ENCODE data around the gene ETV5. TPM values are rescaled to one million over a fixed set of nuclear protein-coding genes. Genes with fewer than 3 reads are reported as not detected.

ETV5 gene
- total RNA-seq, 1 experiment from 2014 or later = 65.7 TPM

DNA sequence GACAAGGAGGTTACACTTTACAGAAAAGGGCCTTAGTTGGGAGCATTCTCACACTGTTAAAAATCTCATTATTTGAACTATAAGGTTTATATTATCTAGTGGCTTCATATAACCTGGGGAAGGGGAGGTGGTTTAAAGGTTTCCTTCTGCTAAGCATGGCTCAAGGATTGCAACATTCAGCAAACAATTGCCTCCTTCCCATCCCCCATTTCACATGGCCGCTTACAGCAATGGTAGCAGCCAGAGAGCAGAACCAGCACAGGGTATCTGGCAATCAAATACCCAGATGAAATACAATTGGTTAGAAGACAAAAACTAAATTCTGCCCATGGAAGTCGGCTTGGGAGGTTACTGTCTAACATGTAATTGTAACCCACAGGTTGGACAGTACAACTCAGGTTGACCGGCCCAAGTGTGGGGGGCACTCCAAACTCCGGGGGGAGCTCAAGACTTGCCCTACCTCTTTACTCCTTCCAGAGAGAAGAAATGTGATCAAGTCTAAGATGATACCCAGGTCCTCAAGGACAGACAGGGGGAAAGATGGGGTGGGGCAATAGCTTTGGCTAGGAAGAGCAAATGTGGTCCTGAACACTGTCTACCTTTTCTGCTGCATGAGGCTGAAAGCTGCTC, 15.5 kb downstream of the ETV5 start:
- peaks cover 69% of the 10 kb centered on the region; the same call in 1 of the 2 replicates for H3K36me3 ChIP-seq (ENCODE audit: low read depth)
- ChIA-PET POLR2A (ENCODE audit: unreplicated experiment) (no interaction called here), CTCF (no interaction called here)
- peaks cover 12% of the 10 kb centered on the region; the same call in 1 of the 2 replicates for H3F3A ChIP-seq (ENCODE audit: insufficient read depth, low read depth)
- H3K79me2 ChIP-seq (ENCODE audit: low read depth) = no peaks in the 10 kb centered on the region
- H3K4me1 ChIP-seq (replicated peaks; ENCODE audit: insufficient read depth) = peaks cover 11% of the 10 kb centered on the region
- no peaks in the 10 kb centered on the region for H3K9me2 ChIP-seq (ENCODE audit: insufficient read depth)
- intact Hi-C loops (cut with micrococcal nuclease; ENCODE audit: unreplicated experiment) = no loop called here
- no peaks in the 10 kb centered on the region for H4K20me1 ChIP-seq (ENCODE audit: insufficient read depth)
- H3K4me3 ChIP-seq = no peak overlapping the region
- no TSS peak for BruUV-seq (replicated peaks)
- H3K27ac ChIP-seq = no peak overlapping the region
- H3K9me3 ChIP-seq (ENCODE audit: insufficient read depth, low read depth) = no peaks in the 10 kb centered on the region
- TF ChIP-seq EZH2 (IDR thresholded peaks at IDR 0.05; ENCODE audit: low read depth) (no peak), CTCF (conservative IDR thresholded peaks at IDR 0.05) (no peak)
- no peak for DNase-seq
- no peaks in the 10 kb centered on the region for H3K27me3 ChIP-seq (ENCODE audit: insufficient read depth, low read depth)
- no peak overlapping the region for H2AFZ ChIP-seq
- no peak overlapping the region for H3K4me2 ChIP-seq

DNA sequence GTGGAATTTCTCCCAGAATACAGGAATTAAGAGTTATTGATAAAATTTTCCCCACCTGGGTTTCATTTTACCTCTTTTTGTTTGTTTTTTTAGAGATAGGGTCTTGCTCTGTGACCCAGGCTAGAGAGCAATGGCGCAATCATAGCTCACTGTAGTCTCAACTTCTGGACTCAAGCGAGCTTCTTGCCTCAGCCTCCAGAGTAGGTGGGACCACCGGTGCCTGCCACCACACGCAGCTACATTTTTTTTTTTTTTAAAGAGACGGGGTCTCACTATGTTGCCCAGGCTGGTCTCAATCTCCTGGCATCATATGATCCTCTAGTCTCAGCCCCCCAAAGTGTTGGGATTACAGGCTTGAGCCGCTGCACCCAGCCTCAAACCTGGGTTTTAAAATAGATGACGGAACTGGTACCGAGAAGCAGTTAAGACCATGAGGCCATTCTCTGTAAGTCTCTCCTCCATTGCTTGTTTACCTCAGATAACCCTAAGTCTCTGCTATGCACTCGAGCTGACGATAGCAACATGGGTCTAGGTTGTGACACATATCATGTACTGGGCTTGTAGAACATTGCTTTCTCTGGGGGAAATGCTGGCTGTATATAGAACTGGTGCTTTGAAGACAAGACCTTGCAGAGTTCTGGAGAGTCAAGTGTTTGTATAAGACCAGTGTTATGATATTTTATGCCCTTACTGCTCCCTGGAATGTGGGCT, 16.4 kb downstream of the ETV5 start:
- intact Hi-C loops (cut with micrococcal nuclease; ENCODE audit: unreplicated experiment) = no loop called here
- no peak for TF ChIP-seq EZH2 (IDR thresholded peaks at IDR 0.05; ENCODE audit: low read depth)
- H3K9me2 ChIP-seq (ENCODE audit: insufficient read depth) = no peaks in the 10 kb centered on the region
- ChIA-PET CTCF (no interaction called here), POLR2A (ENCODE audit: unreplicated experiment) (interaction anchor here (0.8 kb wide), 1 partner anchor 879 kb away, joined by 5 read pairs; no protein-coding TSS in a partner anchor)
- BruUV-seq (replicated peaks) = no TSS peak
- no peaks in the 10 kb centered on the region for H3K9me3 ChIP-seq (ENCODE audit: insufficient read depth, low read depth)
- no peaks in the 10 kb centered on the region for H3K27me3 ChIP-seq (ENCODE audit: insufficient read depth, low read depth)
- no peaks in the 10 kb centered on the region for H3K79me2 ChIP-seq (ENCODE audit: low read depth)
- no peak overlapping the region for H3K4me3 ChIP-seq
- H3K4me1 ChIP-seq (replicated peaks; ENCODE audit: insufficient read depth) = peaks cover 7% of the 10 kb centered on the region
- DNase-seq = no peak
- peaks cover 77% of the 10 kb centered on the region for H3K36me3 ChIP-seq (ENCODE audit: low read depth)
- no peak overlapping the region for H3K27ac ChIP-seq
- H3F3A ChIP-seq (ENCODE audit: insufficient read depth, low read depth) = peaks cover 6% of the 10 kb centered on the region; the same call in 1 of the 2 replicates
- H4K20me1 ChIP-seq (ENCODE audit: insufficient read depth) = no peaks in the 10 kb centered on the region
- H3K4me2 ChIP-seq = no peak overlapping the region
- no peak overlapping the region for H2AFZ ChIP-seq

GRCh38 chr3:186090901-186091300, 18.0 kb downstream of the ETV5 start:
- no peaks in the 10 kb centered on the region for H3K79me2 ChIP-seq (ENCODE audit: low read depth)
- intact Hi-C loops (cut with micrococcal nuclease; ENCODE audit: unreplicated experiment) = no loop called here
- POLR2A ChIA-PET (ENCODE audit: unreplicated experiment) = no interaction called here

More at GRCh38 chr3:186090901-186091300, 18.0 kb downstream of the ETV5 start:
- no peaks in the 10 kb centered on the region for H3K27me3 ChIP-seq (ENCODE audit: insufficient read depth, low read depth)
- H3K36me3 ChIP-seq (ENCODE audit: low read depth) = peaks cover 75% of the 10 kb centered on the region
- no peaks in the 10 kb centered on the region for H3K9me2 ChIP-seq (ENCODE audit: insufficient read depth)
- H3K27ac ChIP-seq = no peak overlapping the region
- no peak overlapping the region for H3K4me3 ChIP-seq
- DNase-seq = no peak
- H4K20me1 ChIP-seq (ENCODE audit: insufficient read depth) = 0 out of 2 replicates have a peak, but pooled peaks cover under 1% of the 10 kb centered on the region
- no TSS peak for BruUV-seq (replicated peaks)
- CTCF ChIA-PET = no interaction called here
- H3K9me3 ChIP-seq (ENCODE audit: insufficient read depth, low read depth) = no peaks in the 10 kb centered on the region
- TF ChIP-seq EZH2 (IDR thresholded peaks at IDR 0.05; ENCODE audit: low read depth) (no peak), CTCF (conservative IDR thresholded peaks at IDR 0.05) (no peak)
- H3K4me2 ChIP-seq = no peak overlapping the region
- no peaks in the 10 kb centered on the region for H3K4me1 ChIP-seq (replicated peaks; ENCODE audit: insufficient read depth)
- H2AFZ ChIP-seq = no peak overlapping the region
- H3F3A ChIP-seq (ENCODE audit: insufficient read depth, low read depth) = no peaks in the 10 kb centered on the region
